HEK293 (cell line): ENCODE results near the gene SIGMAR1.

Source experiments
- CTCF ChIA-PET: fragments of 350-600 bp; formaldehyde crosslinking; extraction: SDS; loops from one replicate; lab custom pipeline; 2021; ENCODE audit warnings: antibody characterized with exemption; lab: Yijun Ruan, JAX
- POLR2A ChIA-PET: fragments of 300-600 bp; formaldehyde crosslinking; extraction: SDS; loops from one replicate; lab custom pipeline; 2020; ENCODE audit warnings: antibody characterized with exemption, inconsistent platforms; lab: Yijun Ruan, JAX
- H3K27ac ChIP-seq: fragments of 200-500 bp; sonication (Bioruptor generic); 2 replicates; pipeline ENCODE4 v1.5.1; 2014; ENCODE audit warnings: low read depth, low read length, control low read depth, inconsistent platforms; ENCODE audit errors: extremely low read depth
- H3K36me3 ChIP-seq, 2 experiments: fragments of 200-500 bp in 1 of 2; sonication (Bioruptor generic) in 1 of 2; 1 replicate in 1 of 2; 2 replicates in 1 of 2; pipeline ENCODE4 v1.5.1; 2014 to 2017; ENCODE audit warnings: inconsistent platforms in 2 of 2, low read length in 2 of 2; ENCODE audit not compliant: control insufficient read depth in 2 of 2, insufficient read depth in 1 of 2
- H3K4me1 ChIP-seq: fragments of 200-500 bp; sonication (Bioruptor generic); 2 replicates; pipeline ENCODE4 v1.5.1; 2014; ENCODE audit warnings: mild to moderate bottlenecking, low read length, inconsistent platforms; ENCODE audit not compliant: control insufficient read depth, insufficient read depth
- H3K4me3 ChIP-seq: 2 replicates; pipeline ENCODE4 v1.5.1; 2011; ENCODE audit warnings: low read depth, mild to moderate bottlenecking, control low read depth, low read length, moderate library complexity
- H3K9me3 ChIP-seq: fragments of 200-500 bp; sonication (Bioruptor generic); 2 replicates; pipeline ENCODE4 v1.5.1; 2014; ENCODE audit warnings: low read depth, low read length, inconsistent platforms; ENCODE audit not compliant: control insufficient read depth, insufficient read depth
- EGR2 ChIP-seq: fragments of 450-650 bp; formaldehyde crosslinking; IDR thresholded peaks from 2 replicates; pipeline ENCODE4 v1.5.1; 2016; ENCODE audit warnings: low read depth, missing biosample characterization, missing genetic modification characterization
- KLF9 ChIP-seq: fragments of 450-650 bp; formaldehyde crosslinking; IDR thresholded peaks from 2 replicates; pipeline ENCODE4 v1.5.1; 2016; ENCODE audit warnings: missing biosample characterization, missing genetic modification characterization, low read depth
- MZF1 ChIP-seq: fragments of 450-650 bp; formaldehyde crosslinking; IDR thresholded peaks from 2 replicates; pipeline ENCODE4 v1.5.1; 2017; ENCODE audit warnings: missing biosample characterization, missing genetic modification characterization, borderline replicate concordance
- PRDM2 ChIP-seq: fragments of 450-650 bp; formaldehyde crosslinking; IDR thresholded peaks from 2 replicates; pipeline ENCODE4 v1.5.1; 2016; ENCODE audit warnings: missing biosample characterization, missing genetic modification characterization, borderline replicate concordance
- TRIM28 ChIP-seq: IDR thresholded peaks from 2 replicates; pipeline ENCODE4 v1.6.1; 2011; ENCODE audit warnings: low read length, control low read depth, borderline replicate concordance
- ZBTB20 ChIP-seq: fragments of 450-650 bp; formaldehyde crosslinking; IDR thresholded peaks from 2 replicates; pipeline ENCODE4 v1.5.1; 2016; ENCODE audit warnings: missing biosample characterization, missing genetic modification characterization
- ZFHX2 ChIP-seq: fragments of 450-650 bp; formaldehyde crosslinking; conservative IDR thresholded peaks from 2 replicates; pipeline ENCODE4 v1.5.1; 2016; ENCODE audit warnings: missing biosample characterization, missing genetic modification characterization
- ZFP41 ChIP-seq: fragments of 450-650 bp; formaldehyde crosslinking; IDR thresholded peaks from 2 replicates; pipeline ENCODE4 v1.5.1; 2016; ENCODE audit warnings: missing biosample characterization, missing genetic modification characterization, borderline replicate concordance
- ZNF394 ChIP-seq: fragments of 450-650 bp; formaldehyde crosslinking; IDR thresholded peaks from 2 replicates; pipeline ENCODE4 v1.5.1; 2016; ENCODE audit warnings: missing biosample characterization, missing genetic modification characterization, mild to moderate bottlenecking, moderate library complexity, borderline replicate concordance
- ZNF530 ChIP-seq: fragments of 450-650 bp; formaldehyde crosslinking; IDR thresholded peaks from 2 replicates; pipeline ENCODE4 v1.5.1; 2016; ENCODE audit warnings: low read depth, missing biosample characterization, missing genetic modification characterization
- ZNF544 ChIP-seq: fragments of 450-650 bp; formaldehyde crosslinking; IDR thresholded peaks from 2 replicates; pipeline ENCODE4 v1.5.0; 2017; ENCODE audit warnings: missing biosample characterization, missing genetic modification characterization
- ZNF610 ChIP-seq: fragments of 450-650 bp; formaldehyde crosslinking; IDR thresholded peaks from 2 replicates; pipeline ENCODE4 v1.5.1; 2016; ENCODE audit warnings: missing biosample characterization, missing genetic modification characterization, borderline replicate concordance
- ZNF654 ChIP-seq: fragments of 450-650 bp; formaldehyde crosslinking; IDR thresholded peaks from 2 replicates; pipeline ENCODE4 v1.5.1; 2016; ENCODE audit warnings: low read depth, missing biosample characterization, missing genetic modification characterization
- ZNF658 ChIP-seq: fragments of 450-650 bp; formaldehyde crosslinking; IDR thresholded peaks from 2 replicates; pipeline ENCODE4; 2016; ENCODE audit warnings: missing biosample characterization, missing genetic modification characterization
- ZNF76 ChIP-seq: fragments of 450-650 bp; formaldehyde crosslinking; IDR thresholded peaks from 2 replicates; pipeline ENCODE4; 2016; ENCODE audit warnings: low read depth, missing biosample characterization, missing genetic modification characterization, borderline replicate concordance
- ZNF791 ChIP-seq: fragments of 450-650 bp; formaldehyde crosslinking; IDR thresholded peaks from 2 replicates; pipeline ENCODE4 v1.5.1; 2016; ENCODE audit warnings: missing biosample characterization, missing genetic modification characterization
- TF ChIP-seq, protein P1 (sequence below): fragments of 450-650 bp; formaldehyde crosslinking; IDR thresholded peaks from 2 replicates; pipeline ENCODE4 v1.5.1; 2016; ENCODE audit warnings: missing biosample characterization, missing genetic modification characterization
- TF ChIP-seq, protein P2 (sequence below): fragments of 450-650 bp; formaldehyde crosslinking; IDR thresholded peaks from 2 replicates; pipeline ENCODE4 v1.5.1; 2017; ENCODE audit warnings: missing biosample characterization, missing genetic modification characterization
- TF ChIP-seq, protein P3 (sequence below): fragments of 450-650 bp; formaldehyde crosslinking; IDR thresholded peaks from 2 replicates; pipeline ENCODE4 v1.5.1; 2016; ENCODE audit warnings: missing biosample characterization, missing genetic modification characterization

The SIGMAR1 gene

DNA sequence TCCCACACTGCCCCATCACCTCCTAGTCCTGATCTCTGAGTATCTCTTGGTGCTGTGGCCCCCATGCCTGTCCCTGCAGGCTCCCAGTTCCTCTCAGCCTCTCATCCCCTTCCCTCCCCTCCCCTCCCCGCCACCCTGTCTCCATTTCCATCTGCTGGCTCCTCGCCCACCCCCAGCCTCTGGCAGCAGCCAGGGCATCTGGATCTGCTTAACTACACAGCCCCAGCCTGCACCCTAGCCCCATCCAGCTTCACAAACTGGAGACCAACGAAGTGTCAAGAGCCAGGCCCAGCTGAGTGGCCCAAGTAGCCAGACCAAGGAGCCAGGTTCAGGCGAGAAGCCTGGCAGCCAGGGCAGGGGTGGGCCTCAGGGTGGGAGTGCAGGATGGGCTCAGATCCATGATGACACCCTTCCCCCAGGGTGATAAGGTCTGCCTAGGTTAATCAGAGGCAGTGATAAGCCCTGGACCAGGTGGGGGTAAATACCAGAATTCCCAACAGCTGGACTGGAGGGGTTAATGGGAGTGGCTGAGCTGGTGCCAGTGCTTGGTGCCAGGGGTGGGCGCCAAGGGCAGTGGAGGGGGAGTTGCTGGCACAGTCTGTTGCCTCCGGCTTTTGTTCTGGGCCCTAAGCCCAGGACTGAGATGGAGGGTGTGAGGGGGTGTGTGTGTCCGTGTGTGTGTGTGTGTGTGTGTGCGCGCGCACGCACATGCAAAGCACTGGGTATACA lies 16.9 kb upstream of the SIGMAR1 start:
- no peak overlapping the region for H3K4me3 ChIP-seq
- ChIA-PET CTCF (interaction anchor here (1.1 to 13.3 kb wide), 2 partner anchors 9 to 19 kb away, joined by 4 to 125 read pairs; partner anchors contain the start of gene SIGMAR1), POLR2A (interaction anchor here (0.6 to 1.9 kb wide), 2 partner anchors 9 to 139 kb away, joined by 3 to 4 read pairs; partner anchors contain the start of gene GALT)
- TF ChIP-seq ZNF76 (tag by site-specific recombination) = no peak
- no peak for TF ChIP-seq ZNF654
- TF ChIP-seq EGR2 (tag by site-specific recombination) = peak; percentile 40; the same call in 1 of the 2 replicates
- no peak for TF ChIP-seq ZFP41 (tag by site-specific recombination)
- TF ChIP-seq ZNF394 (tag by site-specific recombination) = no peak
- TF ChIP-seq ZNF544 = no peak
- TF ChIP-seq, protein P1, sequence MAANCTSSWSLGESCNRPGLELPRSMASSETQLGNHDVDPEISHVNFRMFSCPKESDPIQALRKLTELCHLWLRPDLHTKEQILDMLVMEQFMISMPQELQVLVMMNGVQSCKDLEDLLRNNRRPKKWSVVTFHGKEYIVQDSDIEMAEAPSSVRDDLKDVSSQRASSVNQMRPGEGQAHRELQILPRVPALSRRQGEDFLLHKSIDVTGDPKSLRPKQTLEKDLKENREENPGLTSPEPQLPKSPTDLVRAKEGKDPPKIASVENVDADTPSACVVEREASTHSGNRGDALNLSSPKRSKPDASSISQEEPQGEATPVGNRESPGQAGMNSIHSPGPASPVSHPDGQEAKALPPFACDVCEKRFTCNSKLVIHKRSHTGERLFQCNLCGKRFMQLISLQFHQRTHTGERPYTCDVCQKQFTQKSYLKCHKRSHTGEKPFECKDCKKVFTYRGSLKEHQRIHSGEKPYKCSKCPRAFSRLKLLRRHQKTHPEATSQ = no peak
- TF ChIP-seq KLF9 = no peak
- no peak for TF ChIP-seq MZF1 (tag by site-specific recombination)
- TF ChIP-seq, protein P2, sequence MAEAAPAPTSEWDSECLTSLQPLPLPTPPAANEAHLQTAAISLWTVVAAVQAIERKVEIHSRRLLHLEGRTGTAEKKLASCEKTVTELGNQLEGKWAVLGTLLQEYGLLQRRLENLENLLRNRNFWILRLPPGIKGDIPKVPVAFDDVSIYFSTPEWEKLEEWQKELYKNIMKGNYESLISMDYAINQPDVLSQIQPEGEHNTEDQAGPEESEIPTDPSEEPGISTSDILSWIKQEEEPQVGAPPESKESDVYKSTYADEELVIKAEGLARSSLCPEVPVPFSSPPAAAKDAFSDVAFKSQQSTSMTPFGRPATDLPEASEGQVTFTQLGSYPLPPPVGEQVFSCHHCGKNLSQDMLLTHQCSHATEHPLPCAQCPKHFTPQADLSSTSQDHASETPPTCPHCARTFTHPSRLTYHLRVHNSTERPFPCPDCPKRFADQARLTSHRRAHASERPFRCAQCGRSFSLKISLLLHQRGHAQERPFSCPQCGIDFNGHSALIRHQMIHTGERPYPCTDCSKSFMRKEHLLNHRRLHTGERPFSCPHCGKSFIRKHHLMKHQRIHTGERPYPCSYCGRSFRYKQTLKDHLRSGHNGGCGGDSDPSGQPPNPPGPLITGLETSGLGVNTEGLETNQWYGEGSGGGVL (tag by site-specific recombination) = peak; percentile 53; the same call in 1 of the 2 replicates
- no peak for TF ChIP-seq ZNF658 (tag by site-specific recombination)
- no peak for TF ChIP-seq PRDM2
- TF ChIP-seq ZFHX2 (tag by site-specific recombination) = peak; percentile 73
- TF ChIP-seq ZNF530 (tag by site-specific recombination) = no peak
- TF ChIP-seq ZBTB20 = peak; percentile 41
- TF ChIP-seq, protein P3, sequence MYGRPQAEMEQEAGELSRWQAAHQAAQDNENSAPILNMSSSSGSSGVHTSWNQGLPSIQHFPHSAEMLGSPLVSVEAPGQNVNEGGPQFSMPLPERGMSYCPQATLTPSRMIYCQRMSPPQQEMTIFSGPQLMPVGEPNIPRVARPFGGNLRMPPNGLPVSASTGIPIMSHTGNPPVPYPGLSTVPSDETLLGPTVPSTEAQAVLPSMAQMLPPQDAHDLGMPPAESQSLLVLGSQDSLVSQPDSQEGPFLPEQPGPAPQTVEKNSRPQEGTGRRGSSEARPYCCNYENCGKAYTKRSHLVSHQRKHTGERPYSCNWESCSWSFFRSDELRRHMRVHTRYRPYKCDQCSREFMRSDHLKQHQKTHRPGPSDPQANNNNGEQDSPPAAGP (tag by site-specific recombination) = no peak
- no peak for TF ChIP-seq ZNF791 (tag by site-specific recombination)
- no peak for TF ChIP-seq ZNF610 (tag by site-specific recombination)
- no peak for TF ChIP-seq TRIM28
- peaks cover 6% of the 10 kb centered on the region for H3K4me1 ChIP-seq
- H3K27ac ChIP-seq = no peak overlapping the region
- peaks cover 0 to 17% of the 10 kb centered on the region in 2 experiments; a peak in 2 of 3 replicates for H3K36me3 ChIP-seq
- H3K9me3 ChIP-seq = no peaks in the 10 kb centered on the region
